H1 (cell line): ENCODE measurements around the gene ANKIB1. TPM values are rescaled to one million over a fixed set of nuclear protein-coding genes. Genes with fewer than 3 reads are reported as not detected.

ENCODE experiments used
- CTCF ChIA-PET: fragments of 300-600 bp; sonication (Branson Sonifier 250); formaldehyde crosslinking; loops from one replicate; lab custom pipeline; 2021; ENCODE audit not compliant: partially characterized antibody; lab: Charles Lee
- POLR2A ChIA-PET: fragments of 300-600 bp; sonication (Branson Sonifier 250); formaldehyde crosslinking; loops from one replicate; lab custom pipeline; 2021; ENCODE audit warnings: inconsistent platforms; ENCODE audit not compliant: partially characterized antibody; lab: Charles Lee
- DNase-seq, 2 experiments: peaks; one replicate each; pipeline versions ENCODE4 v3.0.0 to v3.0.0-alpha.2; 2010 to 2022; ENCODE audit warnings: low spot score in 2 of 2, low read depth in 1 of 2, mixed read lengths in 1 of 2
- FAIRE-seq: peaks from 2 replicates; lab custom pipeline; 2011; peaks lifted over from hg19 to GRCh38; lab: Jason Lieb, UNC
- H2AFZ ChIP-seq: 2 replicates; pipeline ENCODE4 v1.8.1; 2012; ENCODE audit warnings: low read length, inconsistent platforms
- H2AK5ac ChIP-seq: 2 replicates; pipeline ENCODE4 v1.6.1; 2013; ENCODE audit warnings: low read depth, low read length
- H2BK120ac ChIP-seq: replicated peaks from 2 replicates; pipeline ENCODE3; 2013; ENCODE audit warnings: low read depth, low read length, inconsistent platforms
- H2BK12ac ChIP-seq: 2 replicates; pipeline ENCODE4 v1.6.1; 2013; ENCODE audit warnings: low read depth, low read length
- H2BK15ac ChIP-seq: 2 replicates; pipeline ENCODE4 v1.6.1; 2013; ENCODE audit warnings: low read length
- H2BK20ac ChIP-seq: 2 replicates; pipeline ENCODE4 v1.6.1; 2013; ENCODE audit warnings: low read length
- H2BK5ac ChIP-seq: 2 replicates; pipeline ENCODE4 v1.6.1; 2013; ENCODE audit warnings: low read depth, low read length
- H3K14ac ChIP-seq: 2 replicates; pipeline ENCODE4 v1.6.1; 2013; ENCODE audit warnings: inconsistent platforms; ENCODE audit not compliant: insufficient read length
- H3K18ac ChIP-seq: 2 replicates; pipeline ENCODE4 v1.6.1; 2013; ENCODE audit warnings: low read length; ENCODE audit errors: extremely low read depth
- H3K23ac ChIP-seq: 2 replicates; pipeline ENCODE4 v1.6.1; 2013; ENCODE audit warnings: inconsistent platforms; ENCODE audit not compliant: insufficient read length
- H3K23me2 ChIP-seq: 2 replicates; pipeline ENCODE4 v1.6.1; 2013; ENCODE audit warnings: low read depth, low read length
- H3K27ac ChIP-seq: 2 replicates; pipeline ENCODE4 v1.6.1; 2011; ENCODE audit warnings: low read depth, low read length, inconsistent platforms
- H3K27me3 ChIP-seq, 4 experiments: replicated peaks in 1 of 4; 1 replicate in 1 of 4; 2 replicates in 3 of 4; pipeline versions ENCODE4 v1.6.1 to v1.8.1; 2011 to 2013; ENCODE audit warnings: low read length in 3 of 4, mild to moderate bottlenecking in 3 of 4, inconsistent platforms in 2 of 4, mixed read lengths in 2 of 4, moderate library complexity in 1 of 4; ENCODE audit not compliant: control insufficient read depth in 3 of 4, insufficient read depth in 3 of 4; ENCODE audit errors: extremely low read depth in 1 of 4
- H3K36me3 ChIP-seq, 4 experiments: 2 replicates each; pipeline versions ENCODE4 v1.6.1 to v1.8.1; 2011 to 2013; ENCODE audit warnings: mild to moderate bottlenecking in 4 of 4, low read length in 3 of 4, moderate library complexity in 2 of 4, control low read depth in 1 of 4, inconsistent platforms in 1 of 4; ENCODE audit not compliant: insufficient read depth in 4 of 4, control insufficient read depth in 2 of 4
- H3K4ac ChIP-seq: replicated peaks from 2 replicates; pipeline ENCODE3; 2013; ENCODE audit warnings: low read length, low read depth, mixed read lengths, inconsistent platforms; ENCODE audit not compliant: insufficient read length
- H3K4me1 ChIP-seq, 4 experiments: replicated peaks in 1 of 4; 1 replicate in 1 of 4; 2 replicates in 3 of 4; pipeline versions ENCODE4 v1.6.1 to v1.8.1; 2011 to 2013; ENCODE audit warnings: low read length in 3 of 4, inconsistent platforms in 2 of 4, mixed read lengths in 1 of 4; ENCODE audit not compliant: insufficient read depth in 4 of 4, control insufficient read depth in 3 of 4
- H3K4me2 ChIP-seq, 2 experiments: 2 replicates each; pipeline versions ENCODE4 v1.6.1 to v1.8.1; 2011 to 2013; ENCODE audit warnings: low read depth in 2 of 2, low read length in 2 of 2, control low read depth in 1 of 2, inconsistent platforms in 1 of 2, mild to moderate bottlenecking in 1 of 2; ENCODE audit not compliant: insufficient read depth in 1 of 2
- H3K4me3 ChIP-seq, 4 experiments: fragments of 200-600, 300-600 bp in 1 of 4; sonication (generic), shearing (Covaris generic), sonication (Bioruptor Twin) in 1 of 4; 2 replicates each; pipeline versions ENCODE4 v1.5.1 to v1.8.1; 2011 to 2016; ENCODE audit warnings: low read length in 4 of 4, low read depth in 3 of 4, control low read depth in 2 of 4, inconsistent platforms in 2 of 4, mild to moderate bottlenecking in 2 of 4, mixed read lengths in 1 of 4, moderate library complexity in 1 of 4; ENCODE audit not compliant: insufficient read depth in 2 of 4; ENCODE audit errors: extremely low read depth in 1 of 4
- H3K56ac ChIP-seq: replicated peaks from 2 replicates; pipeline ENCODE3; 2013; ENCODE audit warnings: low read depth, mild to moderate bottlenecking, mixed read lengths, low read length, inconsistent platforms; ENCODE audit not compliant: insufficient read length
- H3K79me1 ChIP-seq: 2 replicates; pipeline ENCODE4 v1.6.1; 2013; ENCODE audit warnings: low read depth, low read length, control low read depth
- H3K79me2 ChIP-seq, 2 experiments: 2 replicates each; pipeline versions ENCODE4 v1.6.1 to v1.8.1; 2012 to 2013; ENCODE audit warnings: low read length in 2 of 2, mild to moderate bottlenecking in 2 of 2, inconsistent platforms in 1 of 2; ENCODE audit not compliant: insufficient read depth in 2 of 2, control insufficient read depth in 1 of 2
- H3K9ac ChIP-seq, 4 experiments: replicated peaks in 1 of 4; 1 replicate in 1 of 4; 2 replicates in 3 of 4; pipeline versions ENCODE4 v1.6.1 to v1.8.1; 2011 to 2013; ENCODE audit warnings: low read depth in 3 of 4, low read length in 3 of 4, control low read depth in 2 of 4, mild to moderate bottlenecking in 2 of 4, moderate library complexity in 2 of 4, inconsistent platforms in 1 of 4; ENCODE audit errors: extremely low read depth in 1 of 4
- H3K9me3 ChIP-seq, 2 experiments: 2 replicates each; pipeline versions ENCODE4 v1.6.1 to v1.8.1; 2012 to 2013; ENCODE audit warnings: mild to moderate bottlenecking in 2 of 2, moderate library complexity in 2 of 2, control low read depth in 1 of 2, inconsistent platforms in 1 of 2, low read depth in 1 of 2, low read length in 1 of 2, mixed read lengths in 1 of 2; ENCODE audit not compliant: insufficient read depth in 2 of 2
- H4K20me1 ChIP-seq, 2 experiments: replicated peaks in 1 of 2; 2 replicates each; pipeline versions ENCODE3 to v1.8.1; 2011 to 2013; ENCODE audit warnings: inconsistent platforms in 2 of 2, low read length in 2 of 2, mild to moderate bottlenecking in 1 of 2; ENCODE audit not compliant: insufficient read depth in 2 of 2, control insufficient read depth in 1 of 2
- H4K5ac ChIP-seq: 2 replicates; pipeline ENCODE4 v1.6.1; 2013; ENCODE audit warnings: low read length, low read depth, mixed read lengths, inconsistent platforms; ENCODE audit not compliant: insufficient read length
- H4K8ac ChIP-seq: 2 replicates; pipeline ENCODE4 v1.8.0; 2013; ENCODE audit warnings: mild to moderate bottlenecking, moderate library complexity, low read length, inconsistent platforms; ENCODE audit not compliant: insufficient read depth; ENCODE audit errors: extremely low read depth
- H4K91ac ChIP-seq: replicated peaks from 2 replicates; pipeline ENCODE3; 2013; ENCODE audit warnings: low read length, mixed read lengths, inconsistent platforms; ENCODE audit not compliant: insufficient read length
- CBX8 ChIP-seq: fragments of 300-800, 300-1000 bp; sonication (generic); IDR thresholded peaks from 2 replicates; pipeline ENCODE4 v1.7.1; 2016; ENCODE audit warnings: low read depth, low read length, borderline replicate concordance
- CHD2 ChIP-seq: IDR thresholded peaks from 2 replicates; pipeline ENCODE4 v1.6.1; 2012; ENCODE audit warnings: low read length, improper control_type of control experiment
- POLR2AphosphoS5 ChIP-seq: IDR thresholded peaks from 2 replicates; pipeline ENCODE4 v1.6.1; 2011; ENCODE audit warnings: low read depth, low read length
- RAD21 ChIP-seq, 2 experiments: IDR thresholded peaks in 1 of 2; conservative IDR thresholded peaks in 1 of 2; 2 replicates each; pipeline ENCODE4 v1.6.1; 2011; ENCODE audit warnings: low read depth in 2 of 2, low read length in 2 of 2, improper control_type of control experiment in 1 of 2, inconsistent platforms in 1 of 2, mild to moderate bottlenecking in 1 of 2, moderate library complexity in 1 of 2
- WGBS, 2 experiments: shearing (Covaris generic) in 1 of 2; methylation state at CpG; one replicate each; pipeline versions ENCODE4 v1.1.6 to v1.1.7; 2013 to 2015; ENCODE audit warnings: low lambda C conversion rate in 2 of 2, mixed read lengths in 2 of 2, inconsistent platforms in 1 of 2, low coverage in 1 of 2, missing lambda C conversion rate in 1 of 2; ENCODE audit not compliant: insufficient replicate concordance in 2 of 2, insufficient coverage in 1 of 2, insufficient read length in 1 of 2; ENCODE audit errors: extremely low coverage in 1 of 2, missing lambda C conversion rate in 1 of 2; 5-methylcytosine and 5-hydroxymethylcytosine counted together
- polyA plus RNA-seq, 7 experiments: library from polyadenylated mRNA; depleted of rRNA in 3 of 7; stranded (reverse) in 5 of 7; unstranded in 2 of 7; fragments of >200 nt in 5 of 7; fragments of 200-250 nt in 2 of 7; gene quantifications; 1 replicate in 5 of 7; 2 replicates in 1 of 7; 4 replicates in 1 of 7; pipeline versions ENCODE4 v1.2.1 to v1.2.3, GENCODE V29; 2011 to 2013; ENCODE audit warnings: missing spikeins in 2 of 7, mixed read lengths in 2 of 7
- total RNA-seq: library from RNA; stranded (reverse); fragmentation: NEBNext Ultra II Directional; extraction: Animal tissue kit (Norgen Biotek cat#: 25700); gene quantifications from 2 replicates; pipeline ENCODE4 v1.2.1, GENCODE V29; 2021
- TF ChIP-seq, protein P1 (sequence below), 3 experiments: IDR thresholded peaks; 1 replicate in 2 of 3; 2 replicates in 1 of 3; pipeline versions ENCODE4 v1.5.1 to v1.6.1; 2011; ENCODE audit warnings: low read length in 3 of 3, mild to moderate bottlenecking in 3 of 3, inconsistent platforms in 2 of 3, low read depth in 1 of 3, moderate library complexity in 1 of 3; ENCODE audit not compliant: insufficient read depth in 1 of 3; ENCODE audit errors: control extremely low read depth in 1 of 3
- TF ChIP-seq, protein P2 (sequence below): IDR thresholded peaks from 2 replicates; pipeline ENCODE4 v1.6.1; 2012; ENCODE audit warnings: low read length, inconsistent platforms

ANKIB1 gene
- total and polyA plus RNA-seq, 2 of the 8 experiments (the other 6 are each of a cell fraction or from before 2014, with no cell fraction given), result 19.2 to 43.0 TPM

DNA sequence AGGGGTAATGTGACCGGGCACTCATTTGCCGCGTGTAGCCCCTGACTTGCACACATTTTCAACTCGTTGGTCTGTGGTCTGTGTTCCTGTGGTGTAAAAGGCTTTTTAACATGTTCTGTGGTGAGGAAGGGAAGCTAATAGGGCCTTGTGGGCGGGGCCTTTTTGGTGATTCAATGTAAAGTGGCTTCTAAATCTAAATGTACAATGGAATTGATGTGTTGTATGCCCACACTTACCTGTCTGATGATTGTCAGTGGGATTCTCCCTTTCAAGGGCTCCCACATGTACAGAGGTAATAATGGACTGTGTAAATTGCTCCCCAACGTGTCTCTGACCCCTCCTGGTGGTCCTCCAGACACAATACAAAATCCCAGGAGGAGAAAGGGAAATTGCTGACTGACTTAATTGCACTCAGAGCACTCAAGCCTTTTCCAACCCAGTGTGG lies 158.4 kb downstream of the ANKIB1 start:
- Histone ChIP-seq H3K4ac (no peak overlapping the region), H2BK15ac (no peak overlapping the region), H3K14ac (no peak overlapping the region), H3K79me2 (no peaks in the 10 kb centered on the region), H4K91ac (no peak overlapping the region), H3K79me1 (no peaks in the 10 kb centered on the region), H2BK120ac (no peak overlapping the region), H3K27ac (no peak overlapping the region; the same call in 1 of the 2 replicates), H3K36me3 (peaks cover 0 to 3% (median 0%) of the 10 kb centered on the region in 4 experiments; a peak in 4 of 8 replicates), H4K5ac (no peak overlapping the region), H3K56ac (no peak overlapping the region), H3K4me3 (no peak overlapping the region), H3K23me2 (no peaks in the 10 kb centered on the region), H4K20me1 (no peaks in the 10 kb centered on the region), H3K4me2 (no peak overlapping the region), H2BK5ac (no peak overlapping the region), H3K9me3 (no peaks in the 10 kb centered on the region), H2AK5ac (no peak overlapping the region), H2BK20ac (no peak overlapping the region), H3K9ac (no peak overlapping the region), H3K4me1 (peaks cover 0 to 5% (median 0%) of the 10 kb centered on the region in 4 experiments; a peak in 1 of 7 replicates), H4K8ac (no peak overlapping the region), H3K23ac (no peak overlapping the region), H3K18ac (no peak overlapping the region), H2BK12ac (no peak overlapping the region), H2AFZ (no peak overlapping the region), H3K27me3 (peaks cover 0 to 1% (median 0%) of the 10 kb centered on the region in 4 experiments; a peak in 1 of 7 replicates)
- DNase-seq, result no peak
- 79% methylated on average over 6 of the region's 6 CpGs; no CpG with 5 or more reads in 1 of the 2 experiments for WGBS, 2 experiments
- ChIA-PET POLR2A (interaction anchor here (0.9 to 1.6 kb wide), 3 partner anchors 10 to 43 kb away, joined by 3 to 7 read pairs (median 3); partner anchors contain the start of gene GATAD1), CTCF (interaction anchor here (0.6 to 3.6 kb wide), 11 partner anchors 10 to 272 kb away, joined by 3 to 30 read pairs (median 3); partner anchors contain the start of genes ANKIB1, GATAD1 and KRIT1)
- no peak for FAIRE-seq
- TF ChIP-seq POLR2AphosphoS5 (no peak), RAD21 (IDR thresholded peaks at IDR 0.05 in 1 of 2, conservative IDR thresholded peaks at IDR 0.05 in 1 of 2; ENCODE audit: low read depth in 2 of 2, low read length in 2 of 2) (peak; percentile 51 to 69), CHD2 (no peak), CBX8 (no peak)
- TF ChIP-seq, protein P1, sequence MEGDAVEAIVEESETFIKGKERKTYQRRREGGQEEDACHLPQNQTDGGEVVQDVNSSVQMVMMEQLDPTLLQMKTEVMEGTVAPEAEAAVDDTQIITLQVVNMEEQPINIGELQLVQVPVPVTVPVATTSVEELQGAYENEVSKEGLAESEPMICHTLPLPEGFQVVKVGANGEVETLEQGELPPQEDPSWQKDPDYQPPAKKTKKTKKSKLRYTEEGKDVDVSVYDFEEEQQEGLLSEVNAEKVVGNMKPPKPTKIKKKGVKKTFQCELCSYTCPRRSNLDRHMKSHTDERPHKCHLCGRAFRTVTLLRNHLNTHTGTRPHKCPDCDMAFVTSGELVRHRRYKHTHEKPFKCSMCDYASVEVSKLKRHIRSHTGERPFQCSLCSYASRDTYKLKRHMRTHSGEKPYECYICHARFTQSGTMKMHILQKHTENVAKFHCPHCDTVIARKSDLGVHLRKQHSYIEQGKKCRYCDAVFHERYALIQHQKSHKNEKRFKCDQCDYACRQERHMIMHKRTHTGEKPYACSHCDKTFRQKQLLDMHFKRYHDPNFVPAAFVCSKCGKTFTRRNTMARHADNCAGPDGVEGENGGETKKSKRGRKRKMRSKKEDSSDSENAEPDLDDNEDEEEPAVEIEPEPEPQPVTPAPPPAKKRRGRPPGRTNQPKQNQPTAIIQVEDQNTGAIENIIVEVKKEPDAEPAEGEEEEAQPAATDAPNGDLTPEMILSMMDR (IDR thresholded peaks at IDR 0.05; ENCODE audit: control extremely low read depth in 1 of 3, insufficient read depth in 1 of 3, low read depth in 1 of 3, low read length in 3 of 3), result peak; percentile 20 to 54 (median 40); a peak in 3 of 4 replicates
- TF ChIP-seq, protein P2, sequence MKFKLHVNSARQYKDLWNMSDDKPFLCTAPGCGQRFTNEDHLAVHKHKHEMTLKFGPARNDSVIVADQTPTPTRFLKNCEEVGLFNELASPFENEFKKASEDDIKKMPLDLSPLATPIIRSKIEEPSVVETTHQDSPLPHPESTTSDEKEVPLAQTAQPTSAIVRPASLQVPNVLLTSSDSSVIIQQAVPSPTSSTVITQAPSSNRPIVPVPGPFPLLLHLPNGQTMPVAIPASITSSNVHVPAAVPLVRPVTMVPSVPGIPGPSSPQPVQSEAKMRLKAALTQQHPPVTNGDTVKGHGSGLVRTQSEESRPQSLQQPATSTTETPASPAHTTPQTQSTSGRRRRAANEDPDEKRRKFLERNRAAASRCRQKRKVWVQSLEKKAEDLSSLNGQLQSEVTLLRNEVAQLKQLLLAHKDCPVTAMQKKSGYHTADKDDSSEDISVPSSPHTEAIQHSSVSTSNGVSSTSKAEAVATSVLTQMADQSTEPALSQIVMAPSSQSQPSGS, result no peak
